ENCODE measurements around the gene NSMF.

- TF ChIP-seq CTCF (IDR thresholded peaks at IDR 0.05) (no peak), POLR2A (IDR thresholded peaks at IDR 0.05) (no peak), EP300 (IDR thresholded peaks at IDR 0.05) (no peak), POLR2AphosphoS5 (IDR thresholded peaks at IDR 0.05) (no peak)
These were observed 10.6 kb downstream of the NSMF start for GRCh38 chr9:137448602-137448962.

Data from stomach (tissue), 4 donors.